ENCODE measurements around the gene KCTD19. TPM values are rescaled to one million over a fixed set of nuclear protein-coding genes. Genes with fewer than 3 reads are reported as not detected.

KCTD19 gene
- total and polyA plus RNA-seq, 2 donors (not counting 1 experiment from before 2014, with no cell fraction given), result 0.52 TPM; not detected in 1

GRCh38 chr16:67311607-67312488 lies 14.7 kb downstream of the KCTD19 start:
- TF ChIP-seq CTCF (IDR thresholded peaks at IDR 0.05) (no peak), EZH2 (IDR thresholded peaks at IDR 0.05; ENCODE audit: borderline replicate concordance, insufficient read depth, low read depth, low read length, poor library complexity, severe bottlenecking) (no peak)
- Mint-ChIP-seq H3K4me3 (no peak overlapping the region), H3K27ac (no peak overlapping the region), H3K9me3 (ENCODE audit: insufficient read depth) (no peaks in the 10 kb centered on the region), H3K4me1 (peaks cover 5% of the 10 kb centered on the region), H3K27me3 (peaks cover 6% of the 10 kb centered on the region)
- CTCF ChIA-PET, result interaction anchor here (1.6 kb wide), 1 partner anchor 13 kb away, joined by 9 read pairs; no protein-coding TSS in a partner anchor
- intact Hi-C loops (cut with micrococcal nuclease), result no loop called here
- no peaks in the 10 kb centered on the region for H3K27me3 ChIP-seq (replicated peaks in 1 of 4; ENCODE audit: control extremely low read depth in 1 of 4, control insufficient read depth in 3 of 4, insufficient read depth in 4 of 4, low read length in 3 of 4)
- no peak overlapping the region for H2AFZ ChIP-seq (ENCODE audit: insufficient read depth, low read depth, low read length, poor library complexity, severe bottlenecking)
- peaks cover 6 to 9% of the 10 kb centered on the region in 2 donors for H3K4me1 ChIP-seq (ENCODE audit: control insufficient read depth in 2 of 2, insufficient read depth in 2 of 2, low read length in 2 of 2)
- H3K79me2 ChIP-seq (ENCODE audit: control insufficient read depth, insufficient read depth, low read length), result no peaks in the 10 kb centered on the region
- no peaks in the 10 kb centered on the region for H3K9me3 ChIP-seq (ENCODE audit: control extremely low read depth in 1 of 3, control insufficient read depth in 2 of 3, insufficient read depth in 1 of 3, low read length in 2 of 3)
- H3K36me3 ChIP-seq (replicated peaks in 1 of 2; ENCODE audit: control extremely low read depth in 1 of 2, control insufficient read depth in 1 of 2, extremely low read depth in 1 of 2, insufficient read depth in 2 of 2, low read length in 1 of 2), result no peaks in the 10 kb centered on the region
- H3K4me2 ChIP-seq (replicated peaks; ENCODE audit: low read depth, low read length, poor library complexity, severe bottlenecking), result no peak overlapping the region
- no peak for DNase-seq
- H4K20me1 ChIP-seq (ENCODE audit: control insufficient read depth, insufficient read depth, low read length, poor library complexity, severe bottlenecking), result no peaks in the 10 kb centered on the region
- H3K4me3 ChIP-seq (ENCODE audit: control extremely low read depth in 1 of 5, extremely low read depth in 1 of 5, insufficient read depth in 1 of 5, low read depth in 2 of 5, low read length in 4 of 5), result no peak overlapping the region
- 70% methylated on average over 2 of the region's 5 CpGs for WGBS (ENCODE audit: insufficient coverage)
- H3K9ac ChIP-seq (ENCODE audit: low read length), result no peak overlapping the region
- H3K27ac ChIP-seq (ENCODE audit: low read length in 2 of 2), result no peak overlapping the region
- no peak for ATAC-seq (ENCODE audit: low read depth)
- POLR2A ChIA-PET, result no interaction called here

- Mint-ChIP-seq H3K9me3 (ENCODE audit: insufficient read depth) (no peaks in the 10 kb centered on the region), H3K27me3 (no peaks in the 10 kb centered on the region), H3K27ac (no peak overlapping the region), H3K4me1 (peaks cover 5% of the 10 kb centered on the region), H3K4me3 (no peak overlapping the region)
- ATAC-seq (ENCODE audit: low read depth) (no peak), DNase-seq (no peak)
- TF ChIP-seq CTCF (IDR thresholded peaks at IDR 0.05), result no peak
- TF ChIP-seq EZH2 (IDR thresholded peaks at IDR 0.05; ENCODE audit: borderline replicate concordance, insufficient read depth, low read depth, low read length, poor library complexity, severe bottlenecking), result no peak
- CTCF ChIA-PET, result no interaction called here
- no peaks in the 10 kb centered on the region for H3K27me3 ChIP-seq (replicated peaks in 1 of 4; ENCODE audit: control extremely low read depth in 1 of 4, control insufficient read depth in 3 of 4, insufficient read depth in 4 of 4, low read length in 3 of 4)
- peaks cover 6 to 9% of the 10 kb centered on the region in 2 donors for H3K4me1 ChIP-seq (ENCODE audit: control insufficient read depth in 2 of 2, insufficient read depth in 2 of 2, low read length in 2 of 2)
- POLR2A ChIA-PET, result no interaction called here
- no peaks in the 10 kb centered on the region for H4K20me1 ChIP-seq (ENCODE audit: control insufficient read depth, insufficient read depth, low read length, poor library complexity, severe bottlenecking)
- H3K79me2 ChIP-seq (ENCODE audit: control insufficient read depth, insufficient read depth, low read length), result no peaks in the 10 kb centered on the region
- no peak overlapping the region for H2AFZ ChIP-seq (ENCODE audit: insufficient read depth, low read depth, low read length, poor library complexity, severe bottlenecking)
- intact Hi-C loops (cut with micrococcal nuclease), result no loop called here
- no peak overlapping the region for H3K4me3 ChIP-seq (ENCODE audit: control extremely low read depth in 1 of 5, extremely low read depth in 1 of 5, insufficient read depth in 1 of 5, low read depth in 2 of 5, low read length in 4 of 5)
- no peak overlapping the region for H3K9ac ChIP-seq (ENCODE audit: low read length)
- H3K4me2 ChIP-seq (replicated peaks; ENCODE audit: low read depth, low read length, poor library complexity, severe bottlenecking), result no peak overlapping the region
- no peaks in the 10 kb centered on the region for H3K9me3 ChIP-seq (ENCODE audit: control extremely low read depth in 1 of 3, control insufficient read depth in 2 of 3, insufficient read depth in 1 of 3, low read length in 2 of 3)
- no peak overlapping the region for H3K27ac ChIP-seq (ENCODE audit: low read length in 2 of 2)
- no peaks in the 10 kb centered on the region for H3K36me3 ChIP-seq (replicated peaks in 1 of 2; ENCODE audit: control extremely low read depth in 1 of 2, control insufficient read depth in 1 of 2, extremely low read depth in 1 of 2, insufficient read depth in 2 of 2, low read length in 1 of 2)
- WGBS (ENCODE audit: insufficient coverage), result 98% methylated on average over 3 of the region's 3 CpGs
Measured at GRCh38 chr16:67310561-67310960, 16.0 kb downstream of the KCTD19 start.

Data from B cell (primary cell).